ENCODE results near the gene USP38. TPM values are rescaled to one million over a fixed set of nuclear protein-coding genes. Genes with fewer than 3 reads are reported as not detected.
A peak's percentile ranks its signal among the peaks of the same experiment; 100 is the strongest.

Gene USP38, protein sequence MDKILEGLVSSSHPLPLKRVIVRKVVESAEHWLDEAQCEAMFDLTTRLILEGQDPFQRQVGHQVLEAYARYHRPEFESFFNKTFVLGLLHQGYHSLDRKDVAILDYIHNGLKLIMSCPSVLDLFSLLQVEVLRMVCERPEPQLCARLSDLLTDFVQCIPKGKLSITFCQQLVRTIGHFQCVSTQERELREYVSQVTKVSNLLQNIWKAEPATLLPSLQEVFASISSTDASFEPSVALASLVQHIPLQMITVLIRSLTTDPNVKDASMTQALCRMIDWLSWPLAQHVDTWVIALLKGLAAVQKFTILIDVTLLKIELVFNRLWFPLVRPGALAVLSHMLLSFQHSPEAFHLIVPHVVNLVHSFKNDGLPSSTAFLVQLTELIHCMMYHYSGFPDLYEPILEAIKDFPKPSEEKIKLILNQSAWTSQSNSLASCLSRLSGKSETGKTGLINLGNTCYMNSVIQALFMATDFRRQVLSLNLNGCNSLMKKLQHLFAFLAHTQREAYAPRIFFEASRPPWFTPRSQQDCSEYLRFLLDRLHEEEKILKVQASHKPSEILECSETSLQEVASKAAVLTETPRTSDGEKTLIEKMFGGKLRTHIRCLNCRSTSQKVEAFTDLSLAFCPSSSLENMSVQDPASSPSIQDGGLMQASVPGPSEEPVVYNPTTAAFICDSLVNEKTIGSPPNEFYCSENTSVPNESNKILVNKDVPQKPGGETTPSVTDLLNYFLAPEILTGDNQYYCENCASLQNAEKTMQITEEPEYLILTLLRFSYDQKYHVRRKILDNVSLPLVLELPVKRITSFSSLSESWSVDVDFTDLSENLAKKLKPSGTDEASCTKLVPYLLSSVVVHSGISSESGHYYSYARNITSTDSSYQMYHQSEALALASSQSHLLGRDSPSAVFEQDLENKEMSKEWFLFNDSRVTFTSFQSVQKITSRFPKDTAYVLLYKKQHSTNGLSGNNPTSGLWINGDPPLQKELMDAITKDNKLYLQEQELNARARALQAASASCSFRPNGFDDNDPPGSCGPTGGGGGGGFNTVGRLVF
- total RNA-seq (10 to 100 TPM; 16.5 to 29.6 (median 20.4) TPM), polyA plus RNA-seq (10 to 100 TPM in 1 of 2 donors, 1 to 10 TPM in 1; 3.8 to 29.7 TPM)
- long read RNA-seq, donor 1, full-length matches to known transcripts: 38 of 42 reads
- long read RNA-seq, donor 1, partial matches to known transcripts: 3 of 42 reads
- long read RNA-seq, donor 1, other reads (novel, unspliced or antisense): 1 of 42 reads
- long read RNA-seq, donor 2, full-length matches to known transcripts: 50 of 67 reads
- long read RNA-seq, donor 2, partial matches to known transcripts: 11 of 67 reads
- long read RNA-seq, donor 2, other reads (novel, unspliced or antisense): 6 of 67 reads
- long read RNA-seq, donor 3, full-length matches to known transcripts: 37 of 43 reads
- long read RNA-seq, donor 3, partial matches to known transcripts: 5 of 43 reads
- long read RNA-seq, donor 3, other reads (novel, unspliced or antisense): 1 of 43 reads

DNA sequence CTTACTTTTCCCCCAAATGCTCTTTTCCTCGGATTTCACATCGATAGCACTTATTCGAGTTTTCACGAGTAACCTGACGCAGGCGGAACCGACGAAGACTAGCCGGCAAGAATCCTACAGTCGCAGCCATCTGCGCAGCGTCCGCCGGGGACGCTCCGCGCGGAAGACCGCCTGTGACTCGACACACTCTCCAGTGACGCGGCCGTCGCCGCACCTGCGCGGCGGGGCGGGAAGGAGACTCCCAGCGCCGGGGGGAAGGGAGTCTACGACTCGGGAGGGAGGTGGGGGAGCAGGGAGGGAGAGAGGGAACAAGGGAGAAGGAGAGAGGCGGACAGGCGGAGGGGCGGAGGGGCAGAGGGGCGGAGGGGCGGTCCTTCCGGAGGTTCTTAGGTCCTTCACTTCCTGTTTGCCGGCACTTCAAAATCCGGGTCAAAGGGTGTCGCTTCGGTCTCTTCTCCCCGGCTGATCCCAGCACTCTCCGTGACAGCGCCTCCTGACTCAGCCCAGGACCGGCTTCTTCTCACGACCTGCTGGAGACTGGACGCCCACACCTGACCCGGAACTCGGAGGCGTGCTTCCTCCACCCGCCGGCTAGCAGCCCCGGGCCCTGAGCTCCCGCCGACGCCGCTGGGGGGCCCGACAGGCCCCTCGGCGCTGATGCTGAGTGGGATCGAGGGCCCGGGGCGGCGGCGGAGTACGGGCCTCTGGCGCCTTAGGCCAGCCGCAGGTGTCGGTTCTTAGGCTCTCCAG, at the start of gene USP38:
TSS of gene USP38 (plus strand) at position 415 of the 750 bp plus-strand sequence. CDS start 534 bp downstream, outside the sequence.
- WGBS, 4 donors: 0 to 1% (median 1%) methylated on average over 33 to 71 of the region's 71 CpGs
- H3K27ac ChIP-seq: peak within 1 kb of the TSS; percentile 73 to 96 (median 92)
- H3K9me3 ChIP-seq: no peaks in the 10 kb centered on the region
- peak; percentile 90 to 95 (median 92) for DNase-seq
- peaks cover 0 to 23% (median 8%) of the 10 kb centered on the region in 9 donors for H3K36me3 ChIP-seq
- peaks cover 0 to 56% (median 45%) of the 10 kb centered on the region in 12 donors for H3K4me1 ChIP-seq
- peak; percentile 89 to 97 (median 96) for ATAC-seq
- peak in 1 of 2 donors; percentile 72 for TF ChIP-seq POLR2A (IDR thresholded peaks at IDR 0.05)
- TF ChIP-seq, protein P1, sequence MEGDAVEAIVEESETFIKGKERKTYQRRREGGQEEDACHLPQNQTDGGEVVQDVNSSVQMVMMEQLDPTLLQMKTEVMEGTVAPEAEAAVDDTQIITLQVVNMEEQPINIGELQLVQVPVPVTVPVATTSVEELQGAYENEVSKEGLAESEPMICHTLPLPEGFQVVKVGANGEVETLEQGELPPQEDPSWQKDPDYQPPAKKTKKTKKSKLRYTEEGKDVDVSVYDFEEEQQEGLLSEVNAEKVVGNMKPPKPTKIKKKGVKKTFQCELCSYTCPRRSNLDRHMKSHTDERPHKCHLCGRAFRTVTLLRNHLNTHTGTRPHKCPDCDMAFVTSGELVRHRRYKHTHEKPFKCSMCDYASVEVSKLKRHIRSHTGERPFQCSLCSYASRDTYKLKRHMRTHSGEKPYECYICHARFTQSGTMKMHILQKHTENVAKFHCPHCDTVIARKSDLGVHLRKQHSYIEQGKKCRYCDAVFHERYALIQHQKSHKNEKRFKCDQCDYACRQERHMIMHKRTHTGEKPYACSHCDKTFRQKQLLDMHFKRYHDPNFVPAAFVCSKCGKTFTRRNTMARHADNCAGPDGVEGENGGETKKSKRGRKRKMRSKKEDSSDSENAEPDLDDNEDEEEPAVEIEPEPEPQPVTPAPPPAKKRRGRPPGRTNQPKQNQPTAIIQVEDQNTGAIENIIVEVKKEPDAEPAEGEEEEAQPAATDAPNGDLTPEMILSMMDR (IDR thresholded peaks at IDR 0.05): peak in 2 of 12 donors; percentile 25 to 36
- no peaks in the 10 kb centered on the region for H3K27me3 ChIP-seq
- peak within 1 kb of the TSS; percentile 75 to 94 (median 89) for H3K4me3 ChIP-seq
- intact Hi-C loops (cut with DNase I): no loop called here

DNA sequence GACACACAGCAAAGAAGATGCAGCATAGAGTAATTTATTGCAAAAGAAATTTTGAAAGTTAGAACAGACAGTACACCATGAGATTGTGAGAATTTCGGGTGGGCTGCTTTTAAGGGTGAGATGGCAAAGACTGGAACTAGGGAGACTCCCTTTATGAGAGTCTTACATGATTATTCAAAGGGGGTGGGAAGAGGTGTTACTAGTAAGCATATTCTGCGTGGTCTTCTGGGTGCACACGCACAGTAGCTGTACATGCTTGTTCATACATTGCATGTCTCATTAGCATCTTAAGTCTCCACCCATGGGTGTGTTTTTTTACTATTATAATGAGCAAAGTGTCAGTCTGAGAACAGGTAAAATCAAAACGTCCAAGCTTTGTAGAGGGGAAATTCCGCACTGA, 49.4 kb upstream of the USP38 start:
- ATAC-seq: no peak

DNA sequence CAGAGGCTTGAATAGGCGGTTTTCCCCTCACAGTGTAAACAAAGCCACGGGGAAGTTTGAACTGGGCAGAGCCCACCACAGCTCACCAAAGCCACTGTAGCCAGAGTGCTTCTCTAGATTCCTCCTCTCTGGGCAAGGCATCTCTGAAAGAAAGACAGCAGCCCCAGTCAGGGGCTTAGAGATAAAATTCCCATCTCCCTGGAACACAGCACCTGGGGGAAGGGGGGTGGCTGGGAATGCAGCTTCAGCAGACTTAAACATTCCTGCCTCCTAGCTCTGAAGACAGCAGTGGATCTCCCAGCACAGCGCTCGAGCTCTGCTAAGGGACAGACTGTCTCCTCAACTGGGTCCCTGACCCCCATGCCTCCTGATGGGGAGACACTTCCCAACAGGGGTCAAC, 44.0 kb upstream of the USP38 start:
- H3K27ac ChIP-seq: no peak overlapping the region
- peaks cover 0 to 31% (median 2%) of the 10 kb centered on the region in 12 donors for H3K9me3 ChIP-seq
- H3K4me1 ChIP-seq: no peaks in the 10 kb centered on the region
- WGBS, 4 donors: 77 to 81% (median 81%) methylated on average over 1 to 4 of the region's 4 CpGs
- intact Hi-C loops (cut with DNase I): no loop called here
- DNase-seq (no peak), ATAC-seq (no peak)
- TF ChIP-seq, protein P1 (IDR thresholded peaks at IDR 0.05): no peak
- TF ChIP-seq POLR2A (IDR thresholded peaks at IDR 0.05): no peak
- H3K27me3 ChIP-seq: no peaks in the 10 kb centered on the region
- H3K36me3 ChIP-seq: no peaks in the 10 kb centered on the region
- no peak overlapping the region for H3K4me3 ChIP-seq

More for the DNA sequence above, 49.4 kb upstream of the USP38 start:
- Histone ChIP-seq H3K27ac (no peak overlapping the region), H3K27me3 (no peaks in the 10 kb centered on the region), H3K9me3 (no peaks in the 10 kb centered on the region), H3K4me1 (no peaks in the 10 kb centered on the region), H3K36me3 (no peaks in the 10 kb centered on the region), H3K4me3 (no peak overlapping the region)
- no peak for TF ChIP-seq POLR2A (IDR thresholded peaks at IDR 0.05)
- TF ChIP-seq, protein P1 (IDR thresholded peaks at IDR 0.05): no peak
- no peak for DNase-seq
- intact Hi-C loops (cut with DNase I): no loop called here
- WGBS, 4 donors: 84 to 89% (median 88%) methylated on average over 5 of the region's 5 CpGs
